Measurements from ENCODE around the gene ARL17A.
"Not testable (repeated sequence)": the region's sequence is repeated elsewhere in the genome, so short reads cannot be mapped to it uniquely, and the experiment has no call there.

GRCh38 chr17:46566980-46567379 is 12.5 kb downstream of the ARL17A start:
- not testable (repeated sequence) for TF ChIP-seq CTCF, EZH2, EZH2phosphoT487 (IDR thresholded peaks at IDR 0.05)

All from neural progenitor cell (in vitro differentiated cells).